Body of pancreas (tissue), 4 donors: Measurements from ENCODE around the gene BCHE.

Experiments
- POLR2A ChIP-seq, 3 donors: fragments of 450-650 bp; IDR thresholded peaks; one replicate each; pipeline ENCODE4 v1.6.1; 2016; ENCODE audit warnings: antibody characterized with exemption in 3 of 3, mild to moderate bottlenecking in 2 of 3
- TF ChIP-seq, protein P1 (sequence below), 7 experiments: fragments of 450-650 bp in 4 of 7; fragments of 200-600 bp in 3 of 7; sonication (generic) in 3 of 7; IDR thresholded peaks; one replicate each; pipeline ENCODE4 v1.5.1; 2016 to 2019; ENCODE audit warnings: antibody characterized with exemption in 7 of 7

GRCh38 chr3:165749241-165749640, 88.0 kb downstream of the BCHE start:
- TF ChIP-seq, protein P1, sequence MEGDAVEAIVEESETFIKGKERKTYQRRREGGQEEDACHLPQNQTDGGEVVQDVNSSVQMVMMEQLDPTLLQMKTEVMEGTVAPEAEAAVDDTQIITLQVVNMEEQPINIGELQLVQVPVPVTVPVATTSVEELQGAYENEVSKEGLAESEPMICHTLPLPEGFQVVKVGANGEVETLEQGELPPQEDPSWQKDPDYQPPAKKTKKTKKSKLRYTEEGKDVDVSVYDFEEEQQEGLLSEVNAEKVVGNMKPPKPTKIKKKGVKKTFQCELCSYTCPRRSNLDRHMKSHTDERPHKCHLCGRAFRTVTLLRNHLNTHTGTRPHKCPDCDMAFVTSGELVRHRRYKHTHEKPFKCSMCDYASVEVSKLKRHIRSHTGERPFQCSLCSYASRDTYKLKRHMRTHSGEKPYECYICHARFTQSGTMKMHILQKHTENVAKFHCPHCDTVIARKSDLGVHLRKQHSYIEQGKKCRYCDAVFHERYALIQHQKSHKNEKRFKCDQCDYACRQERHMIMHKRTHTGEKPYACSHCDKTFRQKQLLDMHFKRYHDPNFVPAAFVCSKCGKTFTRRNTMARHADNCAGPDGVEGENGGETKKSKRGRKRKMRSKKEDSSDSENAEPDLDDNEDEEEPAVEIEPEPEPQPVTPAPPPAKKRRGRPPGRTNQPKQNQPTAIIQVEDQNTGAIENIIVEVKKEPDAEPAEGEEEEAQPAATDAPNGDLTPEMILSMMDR (IDR thresholded peaks at IDR 0.05) = no peak
- TF ChIP-seq POLR2A (IDR thresholded peaks at IDR 0.05) = no peak
